H1 (cell line): ENCODE measurements around the gene SOHLH1. TPM values are rescaled to one million over a fixed set of nuclear protein-coding genes. Genes with fewer than 3 reads are reported as not detected.

Experiments
- CEBPB ChIP-seq: IDR thresholded peaks from 2 replicates; pipeline ENCODE4 v1.6.1; 2012; ENCODE audit warnings: low read depth, low read length
- CTBP2 ChIP-seq: IDR thresholded peaks from 2 replicates; pipeline ENCODE4 v1.7.0; 2011; ENCODE audit warnings: borderline replicate concordance, mild to moderate bottlenecking, moderate library complexity, mixed read lengths, low read length; ENCODE audit not compliant: insufficient read depth, insufficient read length
- EP300 ChIP-seq, 2 experiments: IDR thresholded peaks; 1 replicate in 1 of 2; 2 replicates in 1 of 2; pipeline ENCODE4 v1.6.1; 2011 to 2012; ENCODE audit warnings: low read depth in 2 of 2, low read length in 2 of 2, mild to moderate bottlenecking in 2 of 2, borderline replicate concordance in 1 of 2, inconsistent platforms in 1 of 2, moderate library complexity in 1 of 2
- GTF2F1 ChIP-seq: IDR thresholded peaks from 2 replicates; pipeline ENCODE4 v1.6.1; 2012; ENCODE audit warnings: low read depth, low read length, improper control_type of control experiment, borderline replicate concordance
- HDAC6 ChIP-seq: IDR thresholded peaks from one replicate; pipeline ENCODE4 v1.7.1; 2012; ENCODE audit warnings: low read depth, mild to moderate bottlenecking, inconsistent platforms, low read length, moderate library complexity
- RAD21 ChIP-seq, 2 experiments: IDR thresholded peaks in 1 of 2; conservative IDR thresholded peaks in 1 of 2; 2 replicates each; pipeline ENCODE4 v1.6.1; 2011; ENCODE audit warnings: low read depth in 2 of 2, low read length in 2 of 2, improper control_type of control experiment in 1 of 2, inconsistent platforms in 1 of 2, mild to moderate bottlenecking in 1 of 2, moderate library complexity in 1 of 2
- polyA plus RNA-seq, 7 experiments: library from polyadenylated mRNA; depleted of rRNA in 3 of 7; stranded (reverse) in 5 of 7; unstranded in 2 of 7; fragments of >200 nt in 5 of 7; fragments of 200-250 nt in 2 of 7; gene quantifications; 1 replicate in 5 of 7; 2 replicates in 1 of 7; 4 replicates in 1 of 7; pipeline versions ENCODE4 v1.2.1 to v1.2.3, GENCODE V29; 2011 to 2013; ENCODE audit warnings: missing spikeins in 2 of 7, mixed read lengths in 2 of 7
- total RNA-seq: library from RNA; stranded (reverse); fragmentation: NEBNext Ultra II Directional; extraction: Animal tissue kit (Norgen Biotek cat#: 25700); gene quantifications from 2 replicates; pipeline ENCODE4 v1.2.1, GENCODE V29; 2021

Gene SOHLH1
- total and polyA plus RNA-seq, 2 of the 8 experiments (the other 6 are each of a cell fraction or from before 2014, with no cell fraction given) = 0.11 TPM; not detected in 1

DNA sequence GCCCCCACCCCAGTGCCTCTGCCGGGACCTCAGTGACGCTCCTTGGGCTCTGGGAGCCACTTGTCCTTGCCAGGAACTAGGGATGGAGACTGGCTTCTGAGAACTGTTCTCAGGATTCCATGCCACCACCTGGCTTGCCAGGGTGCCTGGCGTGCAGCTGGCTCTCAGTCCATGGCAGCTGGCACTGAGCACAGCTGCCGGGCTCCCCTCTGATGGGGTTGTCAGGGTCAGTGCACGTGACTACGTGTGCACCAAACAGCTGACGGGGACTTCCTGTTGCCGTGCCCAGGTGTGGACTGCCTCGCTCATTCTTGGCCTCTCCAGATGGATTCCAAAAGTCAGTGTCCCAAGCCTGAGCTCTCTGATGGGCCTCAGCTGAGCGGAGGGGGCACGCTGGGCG lies 12.1 kb upstream of the SOHLH1 start (continued):
- TF ChIP-seq CTBP2 (no peak), EP300 (IDR thresholded peaks at IDR 0.05; ENCODE audit: borderline replicate concordance in 1 of 2, low read depth in 2 of 2, low read length in 2 of 2) (no peak), CEBPB (no peak), HDAC6 (no peak), RAD21 (IDR thresholded peaks at IDR 0.05 in 1 of 2, conservative IDR thresholded peaks at IDR 0.05 in 1 of 2; ENCODE audit: low read depth in 2 of 2, low read length in 2 of 2) (no peak), GTF2F1 (no peak)
